GM19455 (cell line): ENCODE data around the gene HAUS3.
"Not testable (repeated sequence)": the region's sequence is repeated elsewhere in the genome, so short reads cannot be mapped to it uniquely, and the experiment has no call there.

Experiments
- ATAC-seq: cut with Tn5 transposase; IDR thresholded peaks from one replicate; pipeline ENCODE4 v1.9.1; 2021; ENCODE audit not compliant: unreplicated experiment

HAUS3 gene

GRCh38 chr4:2275546-2276251, 33.8 kb upstream of the HAUS3 start:
- no peak for ATAC-seq

- ATAC-seq, result not testable (repeated sequence)
These were observed 33.1 kb upstream of the HAUS3 start for GRCh38 chr4:2275044-2275397.

- no peak for ATAC-seq
These were observed 32.6 kb upstream of the HAUS3 start for GRCh38 chr4:2274320-2275043.

GRCh38 chr4:2273657-2274319, 31.9 kb upstream of the HAUS3 start:
- ATAC-seq, result no peak

- no peak for ATAC-seq
These were observed 31.3 kb upstream of the HAUS3 start for GRCh38 chr4:2273221-2273620.

GRCh38 chr4:2272828-2273120, 30.9 kb upstream of the HAUS3 start:
- ATAC-seq, result no peak

GRCh38 chr4:2272026-2272827, 30.3 kb upstream of the HAUS3 start:
- no peak for ATAC-seq

GRCh38 chr4:2271279-2272025, 29.5 kb upstream of the HAUS3 start:
- ATAC-seq, result no peak

- no peak for ATAC-seq
These were observed 28.6 kb upstream of the HAUS3 start for GRCh38 chr4:2270341-2271165.

GRCh38 chr4:2269618-2270163, 27.8 kb upstream of the HAUS3 start:
- ATAC-seq, result no peak

- no peak for ATAC-seq
These were observed 27.2 kb upstream of the HAUS3 start for GRCh38 chr4:2269206-2269531.

GRCh38 chr4:2268357-2269205, 26.7 kb upstream of the HAUS3 start:
- ATAC-seq, result no peak

- no peak for ATAC-seq
These were observed 25.9 kb upstream of the HAUS3 start for GRCh38 chr4:2267841-2268240.

- ATAC-seq, result no peak
These were observed 25.4 kb upstream of the HAUS3 start for GRCh38 chr4:2267320-2267811.

- no peak for ATAC-seq
These were observed 24.9 kb upstream of the HAUS3 start for GRCh38 chr4:2266821-2267220.

- no peak for ATAC-seq
These were observed 24.3 kb upstream of the HAUS3 start for GRCh38 chr4:2266181-2266580.

- no peak for ATAC-seq
These were observed 23.5 kb upstream of the HAUS3 start for GRCh38 chr4:2265113-2266110.
